Measurements from ENCODE around the gene UFL1.

DNA sequence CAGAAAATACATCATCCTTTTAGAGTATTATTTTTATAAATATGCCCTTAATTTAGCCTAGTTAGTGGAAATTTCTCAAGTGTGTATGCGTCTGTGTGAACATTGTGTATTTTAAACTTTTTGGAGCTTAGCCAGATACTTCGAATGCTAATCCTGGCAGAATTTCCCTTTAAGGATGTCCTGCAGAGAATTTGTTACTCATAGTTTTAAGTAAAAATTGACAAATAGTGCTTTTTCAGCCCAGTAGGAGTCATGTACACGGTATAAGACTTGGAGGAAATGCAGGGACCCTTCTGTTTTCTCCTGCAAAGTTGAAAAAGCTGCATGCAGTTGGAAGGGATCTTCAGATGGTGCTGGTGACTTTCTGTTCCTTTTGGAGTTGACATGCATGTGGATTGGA, 41.3 kb downstream of the UFL1 start, which contains the start of gene FHL5:
- TF ChIP-seq, protein P1, sequence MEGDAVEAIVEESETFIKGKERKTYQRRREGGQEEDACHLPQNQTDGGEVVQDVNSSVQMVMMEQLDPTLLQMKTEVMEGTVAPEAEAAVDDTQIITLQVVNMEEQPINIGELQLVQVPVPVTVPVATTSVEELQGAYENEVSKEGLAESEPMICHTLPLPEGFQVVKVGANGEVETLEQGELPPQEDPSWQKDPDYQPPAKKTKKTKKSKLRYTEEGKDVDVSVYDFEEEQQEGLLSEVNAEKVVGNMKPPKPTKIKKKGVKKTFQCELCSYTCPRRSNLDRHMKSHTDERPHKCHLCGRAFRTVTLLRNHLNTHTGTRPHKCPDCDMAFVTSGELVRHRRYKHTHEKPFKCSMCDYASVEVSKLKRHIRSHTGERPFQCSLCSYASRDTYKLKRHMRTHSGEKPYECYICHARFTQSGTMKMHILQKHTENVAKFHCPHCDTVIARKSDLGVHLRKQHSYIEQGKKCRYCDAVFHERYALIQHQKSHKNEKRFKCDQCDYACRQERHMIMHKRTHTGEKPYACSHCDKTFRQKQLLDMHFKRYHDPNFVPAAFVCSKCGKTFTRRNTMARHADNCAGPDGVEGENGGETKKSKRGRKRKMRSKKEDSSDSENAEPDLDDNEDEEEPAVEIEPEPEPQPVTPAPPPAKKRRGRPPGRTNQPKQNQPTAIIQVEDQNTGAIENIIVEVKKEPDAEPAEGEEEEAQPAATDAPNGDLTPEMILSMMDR (IDR thresholded peaks at IDR 0.05): no peak
- TF ChIP-seq POLR2A (IDR thresholded peaks at IDR 0.05): no peak

Measured in right lobe of liver (tissue), 4 donors.